Omental fat pad (tissue), 4 donors: Measurements from ENCODE around the gene FITM2. TPM values are rescaled to one million over a fixed set of nuclear protein-coding genes. Genes with fewer than 3 reads are reported as not detected.

Experiments used
- ATAC-seq: fragments of 150-250 bp; one replicate; pipeline ENCODE4 v1.9.1; 2016; ENCODE audit warnings: mild to moderate bottlenecking, moderate library complexity; ENCODE audit not compliant: low FRiP score
- DNase-seq: peaks from one replicate; pipeline ENCODE4 v3.0.0-alpha.2; 2019; ENCODE audit warnings: low spot score
- CTCF ChIP-seq, 3 donors: fragments of 450-650 bp; IDR thresholded peaks; one replicate each; pipeline ENCODE4 v1.5.1; 2016 to 2017; ENCODE audit warnings: antibody characterized with exemption in 3 of 3, mild to moderate bottlenecking in 3 of 3, moderate library complexity in 2 of 3
- total RNA-seq, 4 donors: library from RNA; depleted of rRNA; stranded (reverse); fragments of >200 nt; gene quantifications; one replicate each; pipeline ENCODE4 v1.1.0, GENCODE V29; 2016

Gene FITM2
- total RNA-seq, 4 donors from 2014 or later: 13.0 to 21.4 (median 19.8) TPM

GRCh38 chr20:44271915-44272663 lies 38.9 kb downstream of the FITM2 start:
- TF ChIP-seq CTCF (IDR thresholded peaks at IDR 0.05): no peak
- DNase-seq (no peak), ATAC-seq (no peak)

- ATAC-seq (no peak), DNase-seq (no peak)
- no peak for TF ChIP-seq CTCF (IDR thresholded peaks at IDR 0.05)
These were observed 42.2 kb downstream of the FITM2 start for GRCh38 chr20:44268802-44269201.

GRCh38 chr20:44264287-44264686 lies 46.7 kb downstream of the FITM2 start:
- DNase-seq (no peak), ATAC-seq (no peak)
- TF ChIP-seq CTCF (IDR thresholded peaks at IDR 0.05): no peak

GRCh38 chr20:44258226-44258890 lies 52.6 kb downstream of the FITM2 start:
- DNase-seq (no peak), ATAC-seq (no peak)
- TF ChIP-seq CTCF (IDR thresholded peaks at IDR 0.05): no peak

- no peak for TF ChIP-seq CTCF (IDR thresholded peaks at IDR 0.05)
- no peak for ATAC-seq
- DNase-seq: no peak
These were observed 54.0 kb downstream of the FITM2 start for GRCh38 chr20:44256961-44257360.

GRCh38 chr20:44255942-44256341 lies 55.1 kb downstream of the FITM2 start:
- ATAC-seq: no peak
- DNase-seq: no peak
- no peak for TF ChIP-seq CTCF (IDR thresholded peaks at IDR 0.05)

GRCh38 chr20:44254073-44254472 lies 56.9 kb downstream of the FITM2 start:
- no peak for ATAC-seq
- no peak for TF ChIP-seq CTCF (IDR thresholded peaks at IDR 0.05)
- no peak for DNase-seq
